CD1c-positive myeloid dendritic cell (primary cell): ENCODE data around the gene DPT.

ENCODE experiments used
- DNase-seq: peaks from one replicate; pipeline ENCODE4 v3.0.0-alpha.2; 2016; ENCODE audit errors: extremely low spot score

The DPT gene

DNA sequence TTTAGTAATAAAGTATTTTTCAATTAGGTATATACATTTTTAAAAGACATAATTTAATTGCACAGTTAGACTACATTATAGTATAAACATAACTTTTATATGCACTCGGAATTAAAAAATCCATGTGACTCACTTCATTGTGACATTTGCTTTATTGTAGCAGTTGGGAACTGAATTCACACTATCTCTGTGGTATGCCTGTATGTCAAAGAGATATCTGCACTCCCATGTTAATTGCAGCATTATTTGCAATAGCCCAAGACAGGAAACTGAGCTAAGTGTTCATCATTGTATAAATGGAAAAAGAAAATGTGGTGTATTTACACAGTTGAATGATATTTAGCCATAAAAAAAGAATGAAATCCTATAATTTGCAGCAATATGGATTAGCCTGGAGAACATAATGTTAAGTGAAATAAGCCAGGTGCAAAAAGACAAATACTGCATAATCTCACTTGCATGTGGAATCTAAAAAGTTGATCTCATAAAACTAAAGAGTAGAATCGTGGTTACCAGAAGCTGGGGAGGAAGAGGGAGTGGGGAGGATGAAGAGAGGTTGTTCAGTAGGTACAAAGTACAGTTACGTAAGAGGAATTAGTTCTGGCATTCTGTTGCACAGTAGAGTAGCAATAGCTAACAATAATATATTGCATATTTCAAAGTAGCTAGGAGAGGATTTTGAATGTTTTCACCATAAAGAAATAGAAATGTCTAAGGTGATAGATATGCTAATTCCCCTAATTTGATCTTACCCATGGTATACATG lies 64.8 kb downstream of the DPT start:
- DNase-seq: no peak

DNA sequence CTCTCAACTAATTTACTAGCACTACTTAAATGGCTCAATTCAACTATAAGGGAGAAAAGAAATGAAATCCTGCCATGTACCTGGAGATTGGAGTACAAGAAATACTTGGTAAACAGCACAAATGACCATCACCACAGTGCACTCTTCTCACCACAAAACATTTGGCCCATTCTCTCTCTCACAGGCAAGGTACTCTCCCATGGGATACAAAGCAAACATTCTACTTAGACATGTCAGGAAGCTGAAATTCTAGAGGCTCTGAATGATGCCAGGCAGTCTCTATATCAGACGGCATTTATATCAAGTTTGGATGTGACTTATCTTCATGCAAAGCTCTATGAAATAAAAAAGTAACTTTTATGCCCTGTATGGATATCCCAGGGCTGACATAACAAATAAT lies 72.5 kb downstream of the DPT start:
- no peak for DNase-seq

DNA sequence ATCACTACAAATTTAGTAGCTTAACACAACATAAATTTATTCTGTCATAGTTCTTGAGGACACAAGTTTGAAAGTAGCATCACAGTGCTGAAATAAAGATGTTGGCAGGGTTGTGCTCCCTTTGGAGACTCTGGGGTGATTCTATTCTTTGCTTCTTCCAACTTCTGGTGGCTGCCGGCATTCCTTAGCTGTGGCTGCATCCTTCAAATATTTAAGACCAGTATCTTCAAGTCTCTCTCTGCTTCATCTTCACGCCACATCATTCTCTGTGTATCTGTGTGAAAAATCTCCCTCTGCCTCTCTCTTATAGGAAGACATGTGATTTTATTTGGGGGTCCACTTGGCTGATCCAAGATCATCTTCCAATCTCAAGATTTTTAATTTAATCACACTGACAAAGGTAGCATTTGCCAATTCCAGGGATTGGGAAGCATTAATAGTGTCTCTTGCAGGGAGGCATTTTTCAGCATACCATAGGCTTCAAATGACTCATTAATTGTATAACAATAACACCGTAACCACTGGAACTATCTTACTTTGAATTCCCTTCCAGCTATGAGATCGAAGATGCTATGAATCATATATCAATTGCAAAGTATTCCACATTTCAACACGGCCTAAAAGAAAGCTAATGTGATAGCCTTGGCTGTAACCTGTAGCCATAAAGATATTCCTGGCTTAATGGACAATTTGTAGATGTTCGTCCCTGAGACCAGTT lies 74.6 kb downstream of the DPT start:
- no peak for DNase-seq

DNA sequence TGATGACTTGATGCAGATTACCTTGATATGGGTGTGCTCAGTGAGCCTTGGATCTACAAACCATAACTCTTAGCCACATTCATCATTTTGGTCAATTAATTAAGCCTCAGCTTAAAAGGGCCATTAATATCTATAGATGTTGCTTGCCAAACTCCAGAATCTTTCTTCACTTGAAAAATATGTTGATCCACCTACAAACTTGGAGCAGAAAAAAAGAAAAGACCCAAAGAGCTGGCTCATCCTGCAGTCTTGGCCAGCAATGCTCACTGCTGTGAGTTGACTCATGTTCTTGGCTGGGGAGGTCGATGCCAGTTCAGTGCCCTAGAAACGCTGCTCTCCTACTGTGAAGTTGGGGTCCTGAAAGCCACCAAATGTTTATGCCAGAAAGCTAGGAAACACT lies 75.4 kb downstream of the DPT start:
- no peak for DNase-seq

GRCh38 chr1:168645721-168646120 lies 83.3 kb downstream of the DPT start:
- DNase-seq: no peak
